Keratinocyte (primary cell): Measurements from ENCODE around the gene TCN2. TPM values are rescaled to one million over a fixed set of nuclear protein-coding genes. Genes with fewer than 3 reads are reported as not detected.
A peak's percentile ranks its signal among the peaks of the same experiment; 100 is the strongest.

Experiments used
- DNase-seq: peaks from one replicate; pipeline ENCODE4 v3.0.0-alpha.2; 2011; ENCODE audit warnings: low read depth, missing footprints, low spot score
- FAIRE-seq: peaks from 2 replicates; lab custom pipeline; 2011; peaks lifted over from hg19 to GRCh38; lab: Jason Lieb, UNC
- H2AFZ ChIP-seq: 2 replicates; pipeline ENCODE4 v1.6.0; 2012; ENCODE audit warnings: low read length, control low read depth, inconsistent platforms; ENCODE audit not compliant: control insufficient read depth
- H3K27ac ChIP-seq: 2 replicates; pipeline ENCODE4 v1.5.1; 2011; ENCODE audit warnings: low read length; ENCODE audit not compliant: control insufficient read depth, insufficient read depth
- H3K27me3 ChIP-seq: 3 replicates; pipeline ENCODE4 v1.6.0; 2011; ENCODE audit warnings: low read length; ENCODE audit not compliant: control insufficient read depth, insufficient read depth; ENCODE audit errors: extremely low read depth
- H3K36me3 ChIP-seq, 2 experiments: 2 replicates in 1 of 2; 3 replicates in 1 of 2; pipeline ENCODE4 v1.5.1; 2011; ENCODE audit warnings: low read length in 2 of 2, mild to moderate bottlenecking in 1 of 2; ENCODE audit not compliant: control insufficient read depth in 2 of 2, insufficient read depth in 2 of 2; ENCODE audit errors: extremely low read depth in 1 of 2
- H3K4me1 ChIP-seq: 3 replicates; pipeline ENCODE4 v1.5.1; 2011; ENCODE audit warnings: low read length; ENCODE audit not compliant: control insufficient read depth, insufficient read depth; ENCODE audit errors: extremely low read depth
- H3K4me2 ChIP-seq: 3 replicates; pipeline ENCODE4 v1.6.0; 2011; ENCODE audit warnings: low read depth, low read length; ENCODE audit not compliant: control insufficient read depth, insufficient read depth; ENCODE audit errors: extremely low read depth
- H3K4me3 ChIP-seq, 3 experiments: fragments of 200-600 bp in 1 of 3; sonication (generic) in 1 of 3; 2 replicates in 2 of 3; 3 replicates in 1 of 3; pipeline ENCODE4 v1.5.1; 2011 to 2016; ENCODE audit warnings: low read length in 3 of 3, mild to moderate bottlenecking in 3 of 3, control low read depth in 2 of 3, inconsistent platforms in 1 of 3, low read depth in 1 of 3, mixed read lengths in 1 of 3, mixed run types in 1 of 3, moderate library complexity in 1 of 3; ENCODE audit not compliant: control insufficient read depth in 2 of 3, insufficient read depth in 2 of 3; ENCODE audit errors: extremely low read depth in 1 of 3
- H3K79me2 ChIP-seq: 2 replicates; pipeline ENCODE4 v1.6.0; 2012; ENCODE audit warnings: low read length; ENCODE audit not compliant: control insufficient read depth, insufficient read depth
- H3K9ac ChIP-seq: 3 replicates; pipeline ENCODE4 v1.6.0; 2011; ENCODE audit warnings: low read length; ENCODE audit not compliant: control insufficient read depth, insufficient read depth; ENCODE audit errors: extremely low read depth
- H3K9me1 ChIP-seq: 3 replicates; pipeline ENCODE4 v1.6.0; 2011; ENCODE audit warnings: low read length; ENCODE audit not compliant: control insufficient read depth, insufficient read depth; ENCODE audit errors: extremely low read depth
- H3K9me3 ChIP-seq: 2 replicates; pipeline ENCODE4 v1.5.1; 2012; ENCODE audit warnings: low read depth, low read length; ENCODE audit not compliant: control insufficient read depth
- H4K20me1 ChIP-seq: 3 replicates; pipeline ENCODE4 v1.6.0; 2011; ENCODE audit warnings: low read length; ENCODE audit not compliant: control insufficient read depth, insufficient read depth; ENCODE audit errors: extremely low read depth
- CTCF ChIP-seq, 3 experiments: IDR thresholded peaks in 1 of 3; conservative IDR thresholded peaks in 1 of 3; optimal IDR thresholded peaks in 1 of 3; 2 replicates in 2 of 3; 3 replicates in 1 of 3; pipeline versions ENCODE3 to v1.5.1; 2011; ENCODE audit warnings: low read length in 3 of 3, mild to moderate bottlenecking in 3 of 3, moderate library complexity in 2 of 3, control low read depth in 1 of 3, inconsistent platforms in 1 of 3; ENCODE audit not compliant: insufficient read depth in 2 of 3; ENCODE audit errors: extremely low read depth in 1 of 3
- EZH2 ChIP-seq: IDR thresholded peaks from one replicate; pipeline ENCODE4 v1.6.1; 2012; ENCODE audit warnings: inconsistent platforms, mild to moderate bottlenecking, low read length, moderate library complexity
- dilution Hi-C: fragments of 300-500 bp; cut with MboI; formaldehyde crosslinking; loops from one replicate; pipeline ENCODE4 v1.7.0; 2020; ENCODE audit warnings: low sequenced_read_pairs; ENCODE audit not compliant: extremely low pct_ligation_motif_present
- polyA plus RNA-seq, 5 experiments: library from polyadenylated mRNA; depleted of rRNA in 3 of 5; stranded (reverse) in 3 of 5; stranded (forward) in 1 of 5; unstranded in 1 of 5; fragments of >200 nt; gene quantifications; 1 replicate in 1 of 5; 2 replicates in 3 of 5; 3 replicates in 1 of 5; pipeline versions ENCODE4 v1.2.1 to v1.2.3, GENCODE V29; 2011 to 2012; ENCODE audit warnings: missing spikeins in 2 of 5, low read depth in 1 of 5, low replicate concordance in 1 of 5

TCN2 gene
- polyA plus RNA-seq, 1 donor (not counting 4 experiments of a cell fraction or from before 2014, with no cell fraction given), result 0.88 TPM

- H3K9me1 ChIP-seq, result no peaks in the 10 kb centered on the region
- dilution Hi-C loops, result no loop called here
- H3K4me3 ChIP-seq, result no peak overlapping the region
- H3K27ac ChIP-seq, result no peak overlapping the region
- no peak for DNase-seq
- H3K4me2 ChIP-seq, result no peak overlapping the region
- H2AFZ ChIP-seq, result no peak overlapping the region
- peaks cover 21% of the 10 kb centered on the region for H3K4me1 ChIP-seq
- H3K9me3 ChIP-seq, result no peaks in the 10 kb centered on the region
- H3K36me3 ChIP-seq, result peaks cover 4 to 10% of the 10 kb centered on the region in 2 experiments
- H3K9ac ChIP-seq, result no peak overlapping the region
- no peaks in the 10 kb centered on the region for H3K27me3 ChIP-seq
- no peak for FAIRE-seq
- TF ChIP-seq EZH2, result no peak
- TF ChIP-seq CTCF (optimal IDR thresholded peaks at IDR 0.05 in 1 of 3, IDR thresholded peaks at IDR 0.05 in 1 of 3, conservative IDR thresholded peaks at IDR 0.05 in 1 of 3; ENCODE audit: extremely low read depth in 1 of 3, insufficient read depth in 2 of 3, low read length in 3 of 3), result no peak
- H4K20me1 ChIP-seq, result no peaks in the 10 kb centered on the region
- no peaks in the 10 kb centered on the region for H3K79me2 ChIP-seq
Measured at GRCh38 chr22:30665786-30666185, 58.8 kb downstream of the TCN2 start.

- Histone ChIP-seq H4K20me1 (no peaks in the 10 kb centered on the region), H2AFZ (peak overlapping the region; percentile 91)
- TF ChIP-seq EZH2 (no peak), CTCF (optimal IDR thresholded peaks at IDR 0.05 in 1 of 3, IDR thresholded peaks at IDR 0.05 in 1 of 3, conservative IDR thresholded peaks at IDR 0.05 in 1 of 3; ENCODE audit: extremely low read depth in 1 of 3, insufficient read depth in 2 of 3, low read length in 3 of 3) (no peak)
Measured at GRCh38 chr22:30667107-30667493, 60.1 kb downstream of the TCN2 start.

More at GRCh38 chr22:30667107-30667493, 60.1 kb downstream of the TCN2 start:
- Histone ChIP-seq H3K36me3 (peaks cover 4 to 8% of the 10 kb centered on the region in 2 experiments), H3K27ac (peak overlapping the region; percentile 49), H3K79me2 (no peaks in the 10 kb centered on the region), H3K4me3 (peak overlapping the region; percentile 66 to 95 (median 89)), H3K9ac (peak overlapping the region; percentile 83), H3K9me3 (no peaks in the 10 kb centered on the region), H3K4me1 (peaks cover 21% of the 10 kb centered on the region), H3K27me3 (no peaks in the 10 kb centered on the region), H3K4me2 (peak overlapping the region; percentile 98), H3K9me1 (no peaks in the 10 kb centered on the region)
- no peak for DNase-seq
- peak; percentile 53 for FAIRE-seq
- dilution Hi-C loops, result no loop called here
